Fibroblast of lung (primary cell): ENCODE data around the gene HACD4. TPM values are rescaled to one million over a fixed set of nuclear protein-coding genes. Genes with fewer than 3 reads are reported as not detected.

ENCODE experiments used
- DNase-seq, 2 donors: peaks; one replicate each; pipeline versions ENCODE4 v3.0.0 to v3.0.0-alpha.2; 2010; ENCODE audit warnings: low read depth in 2 of 2
- H2AFZ ChIP-seq: 2 replicates; pipeline ENCODE4 v1.5.1; 2012; ENCODE audit warnings: low read length, control low read depth, inconsistent platforms
- H3K27ac ChIP-seq: 2 replicates; pipeline ENCODE4 v1.5.1; 2011; ENCODE audit warnings: low read length, control low read depth; ENCODE audit not compliant: insufficient read depth
- H3K27me3 ChIP-seq: 2 replicates; pipeline ENCODE4 v1.5.1; 2011; ENCODE audit warnings: mild to moderate bottlenecking, low read length; ENCODE audit not compliant: control insufficient read depth, insufficient read depth
- H3K36me3 ChIP-seq: 2 replicates; pipeline ENCODE4 v1.5.1; 2011; ENCODE audit warnings: low read length; ENCODE audit not compliant: control insufficient read depth, insufficient read depth
- H3K4me1 ChIP-seq: 2 replicates; pipeline ENCODE4 v1.5.1; 2011; ENCODE audit warnings: low read length; ENCODE audit not compliant: control insufficient read depth, insufficient read depth; ENCODE audit errors: extremely low read depth
- H3K4me2 ChIP-seq: 2 replicates; pipeline ENCODE4 v1.5.1; 2011; ENCODE audit warnings: low read length, control low read depth; ENCODE audit not compliant: insufficient read depth; ENCODE audit errors: extremely low read depth
- H3K4me3 ChIP-seq, 4 experiments: fragments of 200-600 bp in 1 of 4; sonication (generic) in 1 of 4; replicated peaks in 1 of 4; 2 replicates each; pipeline ENCODE4 v1.5.1; 2011 to 2016; ENCODE audit warnings: low read length in 4 of 4, low read depth in 3 of 4, mild to moderate bottlenecking in 3 of 4, control low read depth in 2 of 4, inconsistent platforms in 1 of 4, mixed read lengths in 1 of 4; ENCODE audit not compliant: insufficient read depth in 1 of 4; ENCODE audit errors: control extremely low read depth in 1 of 4
- H3K79me2 ChIP-seq: 2 replicates; pipeline ENCODE4 v1.5.1; 2012; ENCODE audit warnings: mild to moderate bottlenecking, low read length, inconsistent platforms; ENCODE audit not compliant: control insufficient read depth, insufficient read depth
- H3K9ac ChIP-seq: 2 replicates; pipeline ENCODE4 v1.5.1; 2011; ENCODE audit warnings: mild to moderate bottlenecking, low read length, control low read depth; ENCODE audit not compliant: insufficient read depth
- H3K9me3 ChIP-seq: 2 replicates; pipeline ENCODE4 v1.5.1; 2012; ENCODE audit warnings: low read depth, low read length; ENCODE audit not compliant: control insufficient read depth, insufficient read depth
- H4K20me1 ChIP-seq: 2 replicates; pipeline ENCODE4 v1.5.1; 2011; ENCODE audit warnings: low read length; ENCODE audit not compliant: control insufficient read depth, insufficient read depth; ENCODE audit errors: extremely low read depth
- EZH2 ChIP-seq: IDR thresholded peaks from 2 replicates; pipeline ENCODE4 v1.5.1; 2012; ENCODE audit warnings: low read length, control low read depth, mild to moderate bottlenecking; ENCODE audit errors: missing control alignments
- polyA plus RNA-seq, 2 donors: library from polyadenylated mRNA; depleted of rRNA in 1 of 2; stranded (reverse) in 1 of 2; unstranded in 1 of 2; fragments of >200 nt; gene quantifications; 2 replicates each; pipeline ENCODE4 v1.2.1, GENCODE V29; 2011 to 2012; ENCODE audit warnings: missing spikeins in 1 of 2
- total RNA-seq: library from RNA; depleted of rRNA; stranded (reverse); fragments of >200 nt; gene quantifications from 2 replicates; pipeline ENCODE4 v1.2.1, GENCODE V29; 2014
- TF ChIP-seq, protein P1 (sequence below), 2 donors: IDR thresholded peaks in 1 of 2; conservative IDR thresholded peaks in 1 of 2; 1 replicate in 1 of 2; 2 replicates in 1 of 2; pipeline ENCODE4 v1.5.1; 2011 to 2012; ENCODE audit warnings: low read length in 2 of 2, control low read depth in 1 of 2, inconsistent platforms in 1 of 2, low read depth in 1 of 2, mild to moderate bottlenecking in 1 of 2

HACD4 gene
- total and polyA plus RNA-seq, 2 donors (not counting 1 experiment from before 2014, with no cell fraction given) = 24.9 to 27.1 TPM

DNA sequence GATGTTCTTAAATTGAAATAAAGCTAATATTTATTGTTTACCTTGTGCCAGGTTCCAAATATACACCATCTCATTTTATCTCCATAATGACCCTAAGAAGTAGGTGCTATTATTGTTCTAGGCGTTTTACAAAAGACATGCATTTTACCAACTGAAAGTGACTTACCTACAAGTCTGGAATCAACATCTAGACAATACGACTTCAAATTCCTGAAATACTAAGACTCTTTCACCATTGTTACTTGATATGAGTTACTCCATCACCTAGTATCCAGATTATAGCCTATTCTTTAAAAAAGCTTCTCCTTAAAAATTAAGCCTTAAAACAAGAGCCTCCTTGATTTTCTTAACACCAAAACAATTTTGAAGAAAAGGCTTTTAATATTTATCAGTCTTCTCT lies 13.3 kb downstream of the HACD4 start:
- no peaks in the 10 kb centered on the region for H4K20me1 ChIP-seq
- H3K27me3 ChIP-seq = no peaks in the 10 kb centered on the region
- H3K36me3 ChIP-seq = no peaks in the 10 kb centered on the region
- H2AFZ ChIP-seq = no peak overlapping the region
- DNase-seq = no peak
- H3K4me3 ChIP-seq = no peak overlapping the region
- no peak overlapping the region for H3K4me2 ChIP-seq
- H3K9me3 ChIP-seq = no peaks in the 10 kb centered on the region
- H3K9ac ChIP-seq = no peak overlapping the region
- no peaks in the 10 kb centered on the region for H3K4me1 ChIP-seq
- no peaks in the 10 kb centered on the region for H3K79me2 ChIP-seq
- H3K27ac ChIP-seq = no peak overlapping the region
- TF ChIP-seq, protein P1, sequence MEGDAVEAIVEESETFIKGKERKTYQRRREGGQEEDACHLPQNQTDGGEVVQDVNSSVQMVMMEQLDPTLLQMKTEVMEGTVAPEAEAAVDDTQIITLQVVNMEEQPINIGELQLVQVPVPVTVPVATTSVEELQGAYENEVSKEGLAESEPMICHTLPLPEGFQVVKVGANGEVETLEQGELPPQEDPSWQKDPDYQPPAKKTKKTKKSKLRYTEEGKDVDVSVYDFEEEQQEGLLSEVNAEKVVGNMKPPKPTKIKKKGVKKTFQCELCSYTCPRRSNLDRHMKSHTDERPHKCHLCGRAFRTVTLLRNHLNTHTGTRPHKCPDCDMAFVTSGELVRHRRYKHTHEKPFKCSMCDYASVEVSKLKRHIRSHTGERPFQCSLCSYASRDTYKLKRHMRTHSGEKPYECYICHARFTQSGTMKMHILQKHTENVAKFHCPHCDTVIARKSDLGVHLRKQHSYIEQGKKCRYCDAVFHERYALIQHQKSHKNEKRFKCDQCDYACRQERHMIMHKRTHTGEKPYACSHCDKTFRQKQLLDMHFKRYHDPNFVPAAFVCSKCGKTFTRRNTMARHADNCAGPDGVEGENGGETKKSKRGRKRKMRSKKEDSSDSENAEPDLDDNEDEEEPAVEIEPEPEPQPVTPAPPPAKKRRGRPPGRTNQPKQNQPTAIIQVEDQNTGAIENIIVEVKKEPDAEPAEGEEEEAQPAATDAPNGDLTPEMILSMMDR (conservative IDR thresholded peaks at IDR 0.05 in 1 of 2, IDR thresholded peaks at IDR 0.05 in 1 of 2; ENCODE audit: low read depth in 1 of 2, low read length in 2 of 2) = no peak
- no peak for TF ChIP-seq EZH2

- Histone ChIP-seq H3K79me2 (no peaks in the 10 kb centered on the region), H3K4me1 (no peaks in the 10 kb centered on the region), H3K9ac (no peak overlapping the region), H4K20me1 (no peaks in the 10 kb centered on the region), H3K4me3 (no peak overlapping the region), H3K36me3 (no peaks in the 10 kb centered on the region), H3K27ac (no peak overlapping the region), H3K4me2 (no peak overlapping the region), H3K9me3 (no peaks in the 10 kb centered on the region), H3K27me3 (no peaks in the 10 kb centered on the region), H2AFZ (no peak overlapping the region)
- no peak for TF ChIP-seq EZH2
- TF ChIP-seq, protein P1 (conservative IDR thresholded peaks at IDR 0.05 in 1 of 2, IDR thresholded peaks at IDR 0.05 in 1 of 2; ENCODE audit: low read depth in 1 of 2, low read length in 2 of 2) = no peak
- DNase-seq = peak; percentile 67
These were observed 14.5 kb downstream of the HACD4 start for GRCh38 chr9:21016701-21017491.

DNA sequence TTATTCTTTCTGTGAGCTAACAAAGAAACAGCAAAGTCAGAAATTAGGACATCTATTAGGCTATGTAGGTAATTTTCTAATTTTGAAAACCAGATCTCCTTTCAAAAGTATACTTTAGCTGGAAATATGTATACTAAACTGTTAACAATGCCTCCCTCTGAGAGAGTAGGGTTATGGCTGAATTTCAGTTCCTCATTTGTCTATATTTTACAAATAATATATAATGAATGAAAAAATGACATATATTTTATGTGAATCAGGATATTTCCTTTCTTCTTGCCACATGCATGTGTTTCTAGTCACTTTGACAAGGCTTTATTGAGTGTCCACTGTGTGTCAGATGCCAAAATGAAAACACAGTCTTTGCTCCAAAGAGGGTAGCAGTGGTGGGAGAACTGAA lies 15.4 kb downstream of the HACD4 start:
- Histone ChIP-seq H2AFZ (no peak overlapping the region), H3K4me2 (no peak overlapping the region), H3K36me3 (no peaks in the 10 kb centered on the region), H3K4me1 (no peaks in the 10 kb centered on the region), H3K79me2 (no peaks in the 10 kb centered on the region), H3K9me3 (no peaks in the 10 kb centered on the region), H3K9ac (no peak overlapping the region), H3K27me3 (no peaks in the 10 kb centered on the region), H4K20me1 (no peaks in the 10 kb centered on the region), H3K27ac (no peak overlapping the region), H3K4me3 (no peak overlapping the region)
- no peak for DNase-seq
- TF ChIP-seq, protein P1 (conservative IDR thresholded peaks at IDR 0.05 in 1 of 2, IDR thresholded peaks at IDR 0.05 in 1 of 2; ENCODE audit: low read depth in 1 of 2, low read length in 2 of 2) = no peak
- TF ChIP-seq EZH2 = no peak
